Stimulated activated CD8-positive, alpha-beta memory T cell treated with anti-CD3 and anti-CD28 coated beads, Interleukin-15, amount 100 ng/mL, for 48 hours (primary cell): ENCODE data around the gene SGK1.
"Not testable (repeated sequence)": the region's sequence is repeated elsewhere in the genome, so short reads cannot be mapped to it uniquely, and the experiment has no call there.

Source experiments
- DNase-seq, 2 donors: peaks; one replicate each; pipeline ENCODE4 v3.0.0-alpha.2; 2020; ENCODE audit warnings: low read depth in 2 of 2

SGK1 gene

GRCh38 chr6:134328138-134328537 is 10.2 kb upstream of the SGK1 start:
- no peak for DNase-seq

- not testable (repeated sequence) for DNase-seq
Observed at GRCh38 chr6:134326192-134326591, 8.3 kb upstream of the SGK1 start.

GRCh38 chr6:134324766-134325165 is 6.9 kb upstream of the SGK1 start:
- no peak for DNase-seq

- DNase-seq = no peak
Observed at GRCh38 chr6:134324141-134324540, 6.2 kb upstream of the SGK1 start.

GRCh38 chr6:134323698-134324097 is 5.8 kb upstream of the SGK1 start:
- DNase-seq = no peak

GRCh38 chr6:134323294-134323693 is 5.4 kb upstream of the SGK1 start:
- no peak for DNase-seq

GRCh38 chr6:134322216-134322615 is 4.3 kb upstream of the SGK1 start:
- DNase-seq = no peak

GRCh38 chr6:134321246-134321645 is 3.3 kb upstream of the SGK1 start:
- DNase-seq = no peak

GRCh38 chr6:134319686-134320085 is 1.8 kb upstream of the SGK1 start:
- not testable (repeated sequence) for DNase-seq

GRCh38 chr6:134318974-134319281 is 1.0 kb upstream of the SGK1 start:
- DNase-seq = no peak

- no peak for DNase-seq
Observed at GRCh38 chr6:134318236-134318973, 493 bp upstream of the SGK1 start.

GRCh38 chr6:134316733-134317431 is 1.0 kb downstream of the SGK1 start:
- no peak for DNase-seq

GRCh38 chr6:134315974-134316441 is 1.9 kb downstream of the SGK1 start:
- no peak for DNase-seq

GRCh38 chr6:134315189-134315588 is 2.7 kb downstream of the SGK1 start:
- DNase-seq = no peak

GRCh38 chr6:134314006-134314821 is 3.7 kb downstream of the SGK1 start:
- no peak for DNase-seq

GRCh38 chr6:134312038-134312660 is 5.8 kb downstream of the SGK1 start:
- no peak for DNase-seq

- DNase-seq = no peak
Observed at GRCh38 chr6:134310817-134311216, 7.1 kb downstream of the SGK1 start.

- no peak for DNase-seq
Observed at GRCh38 chr6:134309983-134310605, 7.8 kb downstream of the SGK1 start.

- DNase-seq = no peak
Observed at GRCh38 chr6:134309227-134309626, 8.7 kb downstream of the SGK1 start.

GRCh38 chr6:134308800-134309199 is 9.1 kb downstream of the SGK1 start:
- no peak for DNase-seq

GRCh38 chr6:134307870-134308269 is 10.0 kb downstream of the SGK1 start:
- DNase-seq = no peak

- DNase-seq = no peak
Observed at GRCh38 chr6:134307075-134307474, 10.8 kb downstream of the SGK1 start.
